Globus pallidus (tissue), 1 donor: ENCODE measurements around the gene LZTS2.

ENCODE experiments used
- DNase-seq: peaks from one replicate; pipeline ENCODE4 v3.0.0-alpha.2; 2015; ENCODE audit warnings: low spot score

The LZTS2 gene

DNA sequence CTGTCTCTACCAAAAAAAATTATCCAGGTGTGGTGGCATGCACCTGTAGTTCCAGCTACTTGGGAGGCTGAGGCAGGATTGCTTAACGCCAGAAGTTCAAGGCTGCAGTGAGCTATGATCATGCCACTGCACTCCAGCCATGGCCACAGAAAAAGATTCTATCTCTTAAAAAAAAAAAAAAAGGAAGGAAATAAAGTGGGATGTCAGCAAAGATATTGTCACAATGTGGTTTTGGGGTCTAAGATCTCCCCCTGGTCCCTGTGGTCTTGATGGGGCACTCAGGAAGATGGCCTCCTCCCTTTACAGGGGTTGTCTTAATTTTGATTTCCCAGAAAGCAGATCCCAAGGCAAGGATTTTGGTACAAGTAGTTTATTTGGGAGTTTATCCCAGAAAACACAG is 54.7 kb downstream of the LZTS2 start:
- DNase-seq = no peak

- no peak for DNase-seq
Observed at GRCh38 chr10:101054876-101055275, 55.3 kb downstream of the LZTS2 start.

DNA sequence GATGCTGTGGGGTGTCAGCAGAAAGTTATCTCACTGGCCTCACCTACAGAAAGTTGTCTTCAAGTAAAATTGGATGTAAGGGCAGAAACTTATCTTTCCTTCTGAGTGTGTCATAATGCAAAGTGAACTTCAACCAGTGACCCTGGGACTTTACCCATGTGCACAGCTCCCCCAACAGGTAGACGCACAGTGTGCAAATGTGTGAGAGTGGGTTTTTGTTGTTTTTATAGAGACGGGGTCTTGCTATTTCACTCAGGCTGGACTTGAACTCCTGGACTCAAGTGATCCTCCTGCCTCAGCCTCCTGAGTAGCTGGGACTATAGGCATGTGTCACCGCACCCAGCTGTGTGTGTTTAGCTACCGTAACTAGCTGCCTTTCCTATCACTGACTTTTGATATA is 55.8 kb downstream of the LZTS2 start:
- no peak for DNase-seq

GRCh38 chr10:101056365-101057151 is 57.0 kb downstream of the LZTS2 start:
- no peak for DNase-seq
